Measurements from ENCODE around the gene GRM4. TPM values are rescaled to one million over a fixed set of nuclear protein-coding genes. Genes with fewer than 3 reads are reported as not detected.

The GRM4 gene
- total RNA-seq, 4 donors from 2014 or later = not detected

- Histone ChIP-seq H3K27me3 (no peaks in the 10 kb centered on the region), H3K4me3 (no peak overlapping the region), H3K9me3 (no peaks in the 10 kb centered on the region), H3K36me3 (no peaks in the 10 kb centered on the region), H3K27ac (no peak overlapping the region), H3K4me1 (no peaks in the 10 kb centered on the region)
- DNase-seq = no peak
- TF ChIP-seq CTCF (IDR thresholded peaks at IDR 0.05) (no peak), POLR2A (IDR thresholded peaks at IDR 0.05) (no peak)
Measured at GRCh38 chr6:34051331-34051919, 94.5 kb downstream of the GRM4 start.

DNA sequence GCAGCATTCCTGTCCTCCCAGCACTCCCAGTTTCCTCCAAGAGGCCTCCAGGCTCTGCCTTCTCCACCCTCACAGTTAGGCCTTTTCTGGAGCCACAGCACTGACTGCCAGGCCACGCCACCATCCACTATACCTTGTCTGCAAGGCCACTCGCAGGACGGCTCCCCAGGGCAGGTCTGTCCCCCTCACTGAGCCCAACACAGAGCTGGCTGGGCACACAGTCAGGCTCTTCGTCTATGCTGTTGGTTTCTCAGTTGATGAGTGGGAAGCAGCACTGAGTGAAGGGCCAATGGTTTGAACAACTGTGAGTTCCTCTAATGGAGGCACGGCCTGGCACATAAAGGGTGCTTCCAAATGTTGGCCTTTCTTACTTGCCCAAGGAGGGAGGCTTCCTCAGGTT is 95.2 kb downstream of the GRM4 start:
- no peaks in the 10 kb centered on the region for H3K4me1 ChIP-seq
- no peaks in the 10 kb centered on the region for H3K36me3 ChIP-seq
- no peak overlapping the region for H3K4me3 ChIP-seq
- H3K27me3 ChIP-seq = no peaks in the 10 kb centered on the region
- no peaks in the 10 kb centered on the region for H3K9me3 ChIP-seq
- DNase-seq = no peak
- TF ChIP-seq POLR2A (IDR thresholded peaks at IDR 0.05) = no peak
- TF ChIP-seq CTCF (IDR thresholded peaks at IDR 0.05) = no peak
- H3K27ac ChIP-seq = no peak overlapping the region

DNA sequence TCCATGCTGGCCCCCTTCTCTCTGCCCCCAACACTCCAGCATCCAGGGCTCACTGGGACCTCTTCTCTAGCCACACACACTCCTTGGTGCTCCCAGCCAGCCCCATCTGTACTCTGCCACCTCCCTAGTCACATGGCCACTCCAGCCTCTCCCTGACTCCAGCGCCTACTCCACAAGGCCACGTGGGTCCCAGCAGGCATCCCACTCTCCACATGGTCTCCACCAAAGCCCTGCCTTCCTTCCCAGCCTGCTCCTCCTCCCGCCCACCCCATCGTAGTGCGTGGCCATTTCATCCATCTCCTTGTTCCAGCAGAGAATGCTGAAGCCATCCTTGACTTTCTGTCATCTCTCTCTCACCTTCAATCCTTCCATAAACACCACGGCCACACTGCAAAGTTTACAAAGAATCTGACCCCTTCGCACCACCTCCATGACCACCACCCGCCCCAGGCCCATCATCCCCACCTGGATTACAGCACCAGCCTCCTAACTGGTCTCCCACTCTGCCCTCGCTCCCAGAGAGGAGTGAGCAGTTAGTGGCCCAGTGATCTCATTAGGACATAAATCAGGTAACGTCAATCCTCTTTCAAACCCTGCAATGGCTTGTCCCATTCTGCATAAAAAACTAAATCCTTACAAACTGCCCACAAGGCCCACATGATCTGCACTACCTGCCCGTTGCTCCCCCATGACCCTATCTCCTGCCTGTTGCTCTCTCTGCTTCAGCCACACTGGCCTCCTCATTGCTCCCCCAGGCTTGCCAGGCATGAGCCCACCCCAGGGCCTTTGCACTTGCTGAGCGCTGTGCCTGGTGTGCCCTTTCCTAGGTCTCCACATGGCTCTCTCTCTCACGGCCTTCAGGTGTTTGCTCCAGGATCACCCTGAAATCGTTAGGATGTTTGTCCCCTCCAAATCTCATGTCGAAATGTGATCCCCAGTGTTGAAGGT is 96.2 kb downstream of the GRM4 start:
- DNase-seq = no peak

GRCh38 chr6:34047913-34048867 is 97.7 kb downstream of the GRM4 start:
- Histone ChIP-seq H3K4me1 (no peaks in the 10 kb centered on the region), H3K36me3 (no peaks in the 10 kb centered on the region), H3K27me3 (no peaks in the 10 kb centered on the region), H3K4me3 (no peak overlapping the region), H3K9me3 (no peaks in the 10 kb centered on the region), H3K27ac (no peak overlapping the region)
- TF ChIP-seq POLR2A (IDR thresholded peaks at IDR 0.05) (no peak), CTCF (IDR thresholded peaks at IDR 0.05) (no peak)
- DNase-seq = no peak

More for the DNA sequence above, 96.2 kb downstream of the GRM4 start:
- H3K27me3 ChIP-seq = no peaks in the 10 kb centered on the region
- H3K9me3 ChIP-seq = no peaks in the 10 kb centered on the region
- no peak for TF ChIP-seq CTCF (IDR thresholded peaks at IDR 0.05)
- TF ChIP-seq POLR2A (IDR thresholded peaks at IDR 0.05) = no peak
- no peak overlapping the region for H3K27ac ChIP-seq
- no peaks in the 10 kb centered on the region for H3K36me3 ChIP-seq
- H3K4me1 ChIP-seq = no peaks in the 10 kb centered on the region
- H3K4me3 ChIP-seq = no peak overlapping the region

DNA sequence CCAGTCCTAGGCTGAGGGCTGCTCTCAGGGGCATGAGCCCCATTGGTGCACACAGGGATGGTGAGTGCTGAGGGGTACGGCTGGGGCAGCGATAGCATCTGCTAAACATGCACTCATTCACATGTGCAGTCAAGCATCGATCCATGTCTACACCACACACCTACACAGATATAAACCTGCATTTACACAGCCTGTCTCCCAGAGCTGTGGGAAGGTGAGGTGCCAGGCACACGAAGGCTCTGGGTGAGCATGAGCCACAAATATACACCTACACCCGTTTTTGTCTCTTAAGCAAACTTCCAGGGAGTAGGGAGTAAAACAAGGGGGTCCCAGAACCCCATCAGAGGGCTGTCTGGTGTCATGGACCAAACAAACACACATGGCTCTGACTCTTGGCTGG is 99.3 kb downstream of the GRM4 start:
- Histone ChIP-seq H3K27me3 (no peaks in the 10 kb centered on the region), H3K4me1 (no peaks in the 10 kb centered on the region), H3K27ac (no peak overlapping the region), H3K4me3 (no peak overlapping the region), H3K36me3 (no peaks in the 10 kb centered on the region), H3K9me3 (no peaks in the 10 kb centered on the region)
- TF ChIP-seq POLR2A (IDR thresholded peaks at IDR 0.05) = no peak
- no peak for TF ChIP-seq CTCF (IDR thresholded peaks at IDR 0.05)
- DNase-seq = no peak

Measured in Peyer's patch (tissue), 4 donors.